HG03095 (cell line): ENCODE data around the gene EFNA5.
"Not testable (repeated sequence)": the region's sequence is repeated elsewhere in the genome, so short reads cannot be mapped to it uniquely, and the experiment has no call there.

Source experiments
- ATAC-seq: cut with Tn5 transposase; IDR thresholded peaks from one replicate; pipeline ENCODE4 v1.9.1; 2021; ENCODE audit warnings: moderate library complexity; ENCODE audit not compliant: unreplicated experiment

Gene EFNA5

GRCh38 chr5:107466233-107466769 lies 204.4 kb downstream of the EFNA5 start:
- ATAC-seq = no peak

- no peak for ATAC-seq
These were observed 205.9 kb downstream of the EFNA5 start for GRCh38 chr5:107464876-107465275.

GRCh38 chr5:107464416-107464815 lies 206.3 kb downstream of the EFNA5 start:
- no peak for ATAC-seq

GRCh38 chr5:107463731-107464130 lies 207.0 kb downstream of the EFNA5 start:
- no peak for ATAC-seq

- ATAC-seq = no peak
These were observed 209.0 kb downstream of the EFNA5 start for GRCh38 chr5:107461770-107462169.

- no peak for ATAC-seq
These were observed 209.9 kb downstream of the EFNA5 start for GRCh38 chr5:107460789-107461188.

- no peak for ATAC-seq
These were observed 211.1 kb downstream of the EFNA5 start for GRCh38 chr5:107459605-107460004.

GRCh38 chr5:107458322-107458721 lies 212.4 kb downstream of the EFNA5 start:
- ATAC-seq = no peak

- ATAC-seq = no peak
These were observed 212.9 kb downstream of the EFNA5 start for GRCh38 chr5:107457881-107458280.

- no peak for ATAC-seq
These were observed 213.6 kb downstream of the EFNA5 start for GRCh38 chr5:107457138-107457537.

- peak; percentile 67 for ATAC-seq
These were observed 214.4 kb downstream of the EFNA5 start for GRCh38 chr5:107456281-107456715.

GRCh38 chr5:107455111-107455544 lies 215.6 kb downstream of the EFNA5 start:
- ATAC-seq = no peak

GRCh38 chr5:107451827-107452226 lies 218.9 kb downstream of the EFNA5 start:
- not testable (repeated sequence) for ATAC-seq

- no peak for ATAC-seq
These were observed 219.7 kb downstream of the EFNA5 start for GRCh38 chr5:107451028-107451427.

- no peak for ATAC-seq
These were observed 220.2 kb downstream of the EFNA5 start for GRCh38 chr5:107450531-107450930.

GRCh38 chr5:107449369-107449768 lies 221.4 kb downstream of the EFNA5 start:
- no peak for ATAC-seq

- ATAC-seq = no peak
These were observed 223.2 kb downstream of the EFNA5 start for GRCh38 chr5:107447587-107447986.

GRCh38 chr5:107446972-107447371 lies 223.8 kb downstream of the EFNA5 start:
- no peak for ATAC-seq

GRCh38 chr5:107444300-107444699 lies 226.4 kb downstream of the EFNA5 start:
- no peak for ATAC-seq

- no peak for ATAC-seq
These were observed 226.8 kb downstream of the EFNA5 start for GRCh38 chr5:107443897-107444296.

GRCh38 chr5:107442452-107442851 lies 228.3 kb downstream of the EFNA5 start:
- no peak for ATAC-seq

- no peak for ATAC-seq
These were observed 230.9 kb downstream of the EFNA5 start for GRCh38 chr5:107439832-107440231.

GRCh38 chr5:107437986-107438510 lies 232.7 kb downstream of the EFNA5 start:
- ATAC-seq = no peak
